Activated CD8-positive, alpha-beta memory T cell treated with anti-CD3 and anti-CD28 coated beads for 36 hours (primary cell): ENCODE results near the gene DCDC2. TPM values are rescaled to one million over a fixed set of nuclear protein-coding genes. Genes with fewer than 3 reads are reported as not detected.
"Not testable (repeated sequence)": the region's sequence is repeated elsewhere in the genome, so short reads cannot be mapped to it uniquely, and the experiment has no call there.

Experiments used
- CTCF ChIA-PET: fragments of 350-600 bp; sonication (Branson Sonifier 250); formaldehyde crosslinking; loops from one replicate; lab custom pipeline; 2021; ENCODE audit warnings: antibody characterized with exemption; lab: Charles Lee
- POLR2A ChIA-PET: fragments of 350-600 bp; sonication (Branson Sonifier 250); formaldehyde crosslinking; loops from one replicate; lab custom pipeline; 2021; ENCODE audit warnings: antibody characterized with exemption; lab: Charles Lee
- total RNA-seq, 2 experiments: library from RNA; stranded (reverse); gene quantifications; one replicate each; pipeline ENCODE4 v1.2.3, GENCODE V29; 2021

DCDC2 gene
- total RNA-seq, 2 experiments from 2014 or later = 0.27 TPM; not detected in 1

GRCh38 chr6:24193364-24193763 is 164.5 kb downstream of the DCDC2 start:
- ChIA-PET CTCF (no interaction called here), POLR2A (no interaction called here)

- POLR2A ChIA-PET = no interaction called here
Observed at GRCh38 chr6:24191346-24191745, 166.5 kb downstream of the DCDC2 start.

DNA sequence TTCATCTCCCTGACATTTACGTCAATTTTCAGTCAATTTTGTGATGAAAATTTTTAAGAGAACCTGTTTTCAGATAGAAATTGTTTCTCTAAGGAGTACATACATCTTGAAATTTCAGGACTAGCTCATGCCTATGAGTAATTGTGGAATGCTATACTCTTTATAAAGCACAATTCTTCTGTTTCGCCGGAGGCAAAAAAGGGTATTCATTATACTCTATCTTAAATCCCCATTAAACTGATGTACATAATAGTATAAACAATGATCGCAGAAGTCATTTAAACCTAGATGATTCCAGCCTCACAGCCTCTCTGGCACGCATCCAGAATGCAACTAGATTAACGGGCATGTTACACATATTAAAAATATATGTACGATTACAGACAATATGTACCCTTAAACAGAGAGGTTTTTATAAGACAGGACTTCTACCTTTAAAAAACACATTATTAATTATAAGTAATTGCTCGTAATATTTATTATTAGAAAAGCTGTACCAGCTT is 169.2 kb downstream of the DCDC2 start:
- CTCF ChIA-PET = no interaction called here
- POLR2A ChIA-PET = no interaction called here

More at GRCh38 chr6:24191346-24191745, 166.5 kb downstream of the DCDC2 start:
- CTCF ChIA-PET = no interaction called here

GRCh38 chr6:24187965-24188577 is 169.8 kb downstream of the DCDC2 start:
- CTCF ChIA-PET = no interaction called here

DNA sequence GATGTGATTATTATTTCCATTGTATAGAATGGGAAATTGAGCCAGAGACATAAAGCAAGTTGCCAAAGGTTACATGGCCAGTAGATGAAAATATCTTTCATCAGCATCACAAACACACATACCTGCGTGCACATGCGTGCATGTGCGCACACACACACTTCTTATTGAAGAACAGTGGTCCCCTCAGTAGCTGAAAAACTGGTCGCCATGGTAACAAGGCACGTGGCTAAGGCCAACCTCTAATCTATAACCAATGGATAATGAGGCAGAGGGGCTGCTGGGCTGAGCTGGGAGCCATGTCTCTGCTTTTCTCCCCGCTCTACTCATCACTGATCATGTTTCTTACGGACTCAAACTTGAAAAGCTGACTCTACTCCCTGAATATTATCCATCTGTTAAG is 171.5 kb downstream of the DCDC2 start:
- ChIA-PET CTCF (no interaction called here), POLR2A (no interaction called here)

More at GRCh38 chr6:24187965-24188577, 169.8 kb downstream of the DCDC2 start:
- POLR2A ChIA-PET = no interaction called here

GRCh38 chr6:24183584-24183983 is 174.3 kb downstream of the DCDC2 start:
- POLR2A ChIA-PET = no interaction called here
- CTCF ChIA-PET = no interaction called here

DNA sequence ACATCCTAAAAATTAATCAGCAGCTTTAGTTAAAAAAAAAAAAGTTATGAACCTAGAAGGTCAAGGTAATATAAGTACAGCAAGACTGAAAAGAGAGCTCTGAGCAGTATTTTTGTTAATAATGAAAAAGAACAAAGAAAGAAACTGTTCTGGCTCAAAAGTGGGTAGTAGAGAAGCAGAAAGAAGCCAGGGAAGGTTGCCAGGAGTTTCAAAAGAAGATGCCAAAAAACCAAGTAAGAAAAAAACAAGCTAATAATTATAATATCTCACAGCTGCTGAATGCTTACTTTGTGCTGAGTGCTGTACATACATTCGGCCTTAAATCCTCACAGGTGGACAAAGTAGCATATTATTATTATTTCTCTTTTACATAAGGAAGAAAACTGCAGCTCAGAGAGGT is 200.0 kb downstream of the DCDC2 start:
- CTCF ChIA-PET = no interaction called here
- POLR2A ChIA-PET = no interaction called here

DNA sequence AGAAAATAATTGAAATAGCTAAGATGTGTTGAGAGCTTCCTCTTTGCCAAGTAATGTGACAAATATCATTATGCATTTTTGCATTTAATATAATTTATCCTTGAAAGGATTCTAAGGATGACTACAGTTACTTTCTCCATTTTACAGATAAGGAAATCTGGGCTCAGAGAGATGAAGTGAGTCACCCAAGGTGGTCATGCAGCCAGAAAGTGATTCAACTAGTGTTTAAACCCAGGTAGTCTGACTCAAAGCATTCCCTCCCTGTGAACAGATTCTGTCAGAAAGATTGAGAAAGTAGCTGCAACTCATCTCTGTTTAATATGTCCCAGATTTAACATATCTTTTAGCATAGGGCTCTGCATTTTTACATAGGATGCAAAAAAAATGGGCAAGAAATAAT is 203.7 kb downstream of the DCDC2 start:
- ChIA-PET POLR2A (no interaction called here), CTCF (no interaction called here)

- POLR2A ChIA-PET = no interaction called here
- CTCF ChIA-PET = no interaction called here
Observed at GRCh38 chr6:24152014-24152413, 205.8 kb downstream of the DCDC2 start.

DNA sequence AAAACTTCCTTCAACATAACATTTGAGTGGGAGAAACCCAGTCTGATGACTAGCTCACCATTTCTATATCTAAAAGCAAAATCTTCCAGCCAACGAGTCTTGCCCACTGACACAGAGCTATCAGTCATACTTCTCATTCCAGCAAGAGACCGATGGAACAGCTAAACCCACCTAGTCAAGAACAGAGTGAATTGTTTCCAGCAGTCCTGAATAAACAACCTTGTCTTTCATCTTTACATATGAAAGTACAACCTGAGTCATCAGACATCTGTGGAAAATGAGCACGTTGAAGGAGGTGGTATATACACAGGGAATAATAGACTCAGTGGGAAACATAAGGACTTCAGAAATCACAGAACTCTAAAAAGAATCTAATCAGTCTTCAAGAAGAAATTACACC is 208.0 kb downstream of the DCDC2 start:
- POLR2A ChIA-PET = no interaction called here
- CTCF ChIA-PET = no interaction called here

DNA sequence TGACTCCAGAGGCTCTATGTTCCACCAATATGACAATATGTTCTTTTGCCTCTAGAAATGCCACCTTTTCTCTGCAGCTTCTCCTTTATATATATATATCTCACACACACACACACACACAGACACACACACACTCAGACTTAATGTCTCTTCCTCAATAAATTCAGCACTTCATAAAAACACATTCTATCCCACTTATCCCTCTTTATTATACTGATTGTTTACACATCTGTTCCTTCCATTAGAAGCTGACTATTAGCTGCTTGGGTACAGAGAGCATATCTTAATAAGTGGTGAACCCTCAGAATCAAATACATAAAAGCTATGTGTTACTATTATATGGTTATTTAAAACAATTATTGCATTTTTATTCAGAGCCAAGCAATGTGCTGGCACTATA is 208.6 kb downstream of the DCDC2 start:
- CTCF ChIA-PET = no interaction called here
- POLR2A ChIA-PET = no interaction called here

DNA sequence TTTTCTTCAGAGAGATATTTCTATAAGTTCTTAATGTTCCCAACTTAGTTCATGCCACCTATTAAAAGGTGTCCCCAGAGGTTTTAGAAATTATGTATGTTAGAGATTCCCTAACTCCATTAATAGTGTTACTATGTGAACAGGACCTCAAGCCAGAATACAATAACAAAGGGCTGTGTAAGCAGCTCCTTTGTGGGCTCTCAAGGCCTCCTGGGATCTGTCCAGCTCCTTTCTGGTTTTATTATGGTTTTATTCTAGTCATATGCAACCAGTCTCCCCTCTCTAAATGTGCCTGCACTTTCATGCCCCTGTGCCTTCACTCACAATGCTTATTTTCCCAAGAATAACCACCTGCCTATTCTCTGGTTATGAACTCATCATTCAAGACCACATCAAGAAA is 209.2 kb downstream of the DCDC2 start:
- ChIA-PET POLR2A (no interaction called here), CTCF (no interaction called here)

DNA sequence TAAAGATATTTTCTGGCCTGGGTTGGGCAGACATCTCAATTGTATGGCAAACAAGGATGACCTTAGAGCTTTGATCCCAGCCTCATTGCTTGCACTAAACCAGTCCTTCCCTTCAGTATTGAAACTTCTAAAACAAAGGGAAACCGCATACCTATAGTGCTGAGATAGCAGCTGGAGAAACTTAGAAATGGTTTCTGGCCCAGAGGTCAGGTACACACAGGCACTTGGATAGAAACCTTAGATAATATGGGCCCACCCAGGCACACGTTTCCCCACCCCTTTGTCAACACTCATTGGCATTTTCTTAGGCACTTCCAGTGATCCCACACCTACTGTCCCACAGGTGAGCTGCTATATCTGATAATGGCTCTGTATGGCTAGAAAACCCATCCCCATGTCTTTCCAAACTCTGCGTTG is 209.7 kb downstream of the DCDC2 start:
- POLR2A ChIA-PET = no interaction called here
- CTCF ChIA-PET = no interaction called here

GRCh38 chr6:24147511-24148153 is 210.2 kb downstream of the DCDC2 start:
- CTCF ChIA-PET = no interaction called here
- POLR2A ChIA-PET = no interaction called here

GRCh38 chr6:24146871-24147270 is 211.0 kb downstream of the DCDC2 start:
- ChIA-PET POLR2A (no interaction called here), CTCF (no interaction called here)

DNA sequence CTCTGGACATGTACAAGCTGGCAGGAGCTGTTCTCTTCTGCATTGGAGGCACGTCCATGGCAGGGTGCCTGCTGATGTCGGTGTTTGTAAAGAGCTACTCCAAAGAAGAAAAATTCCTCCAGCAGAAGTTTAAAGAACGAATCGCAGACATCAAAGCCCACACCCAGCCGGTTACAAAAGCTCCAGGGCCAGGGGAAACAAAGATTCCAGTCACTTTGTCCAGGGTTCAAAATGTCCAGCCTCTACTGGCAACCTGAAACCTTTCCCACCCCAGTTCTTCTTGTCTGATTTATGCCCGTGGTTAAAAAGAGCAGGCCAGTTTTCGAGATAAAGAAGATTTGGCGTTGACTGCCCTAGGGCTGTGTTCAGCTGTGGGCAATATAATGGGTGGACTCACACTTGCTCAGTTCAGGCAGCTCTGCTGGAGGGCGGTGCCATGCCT is 212.1 kb downstream of the DCDC2 start:
- POLR2A ChIA-PET = no interaction called here

GRCh38 chr6:24142733-24143132 is 215.1 kb downstream of the DCDC2 start:
- POLR2A ChIA-PET, CTCF ChIA-PET: not testable (repeated sequence)

More for the DNA sequence above, 212.1 kb downstream of the DCDC2 start:
- CTCF ChIA-PET = interaction anchor here (0.6 kb wide), 1 partner anchor 1707 kb away, joined by 3 read pairs; no protein-coding TSS in a partner anchor

- CTCF ChIA-PET = no interaction called here
Observed at GRCh38 chr6:24140591-24140990, 217.3 kb downstream of the DCDC2 start.

GRCh38 chr6:24139639-24140038 is 218.2 kb downstream of the DCDC2 start:
- ChIA-PET CTCF (no interaction called here), POLR2A (no interaction called here)

More at GRCh38 chr6:24140591-24140990, 217.3 kb downstream of the DCDC2 start:
- POLR2A ChIA-PET = no interaction called here

- ChIA-PET POLR2A (no interaction called here), CTCF (no interaction called here)
Observed at GRCh38 chr6:24139080-24139479, 218.8 kb downstream of the DCDC2 start.

GRCh38 chr6:24131751-24132150 is 226.1 kb downstream of the DCDC2 start:
- POLR2A ChIA-PET = no interaction called here
- CTCF ChIA-PET = no interaction called here
